ENCODE measurements around the gene IRAK1. TPM values are rescaled to one million over a fixed set of nuclear protein-coding genes. Genes with fewer than 3 reads are reported as not detected.

Gene IRAK1
- total and polyA plus RNA-seq, 9 of the 15 experiments (the other 6 are each of a cell fraction or from before 2014, with no cell fraction given): 11.6 to 261 (median 91.6) TPM

- TF ChIP-seq ZNF140 (CRISPR knock-in tag; IDR thresholded peaks at IDR 0.05): no peak
- TF ChIP-seq MECOM (CRISPR knock-in tag; IDR thresholded peaks at IDR 0.05): peak; percentile 91
- no peak for TF ChIP-seq CSDE1 (IDR thresholded peaks at IDR 0.05)
- TF ChIP-seq, protein P1, sequence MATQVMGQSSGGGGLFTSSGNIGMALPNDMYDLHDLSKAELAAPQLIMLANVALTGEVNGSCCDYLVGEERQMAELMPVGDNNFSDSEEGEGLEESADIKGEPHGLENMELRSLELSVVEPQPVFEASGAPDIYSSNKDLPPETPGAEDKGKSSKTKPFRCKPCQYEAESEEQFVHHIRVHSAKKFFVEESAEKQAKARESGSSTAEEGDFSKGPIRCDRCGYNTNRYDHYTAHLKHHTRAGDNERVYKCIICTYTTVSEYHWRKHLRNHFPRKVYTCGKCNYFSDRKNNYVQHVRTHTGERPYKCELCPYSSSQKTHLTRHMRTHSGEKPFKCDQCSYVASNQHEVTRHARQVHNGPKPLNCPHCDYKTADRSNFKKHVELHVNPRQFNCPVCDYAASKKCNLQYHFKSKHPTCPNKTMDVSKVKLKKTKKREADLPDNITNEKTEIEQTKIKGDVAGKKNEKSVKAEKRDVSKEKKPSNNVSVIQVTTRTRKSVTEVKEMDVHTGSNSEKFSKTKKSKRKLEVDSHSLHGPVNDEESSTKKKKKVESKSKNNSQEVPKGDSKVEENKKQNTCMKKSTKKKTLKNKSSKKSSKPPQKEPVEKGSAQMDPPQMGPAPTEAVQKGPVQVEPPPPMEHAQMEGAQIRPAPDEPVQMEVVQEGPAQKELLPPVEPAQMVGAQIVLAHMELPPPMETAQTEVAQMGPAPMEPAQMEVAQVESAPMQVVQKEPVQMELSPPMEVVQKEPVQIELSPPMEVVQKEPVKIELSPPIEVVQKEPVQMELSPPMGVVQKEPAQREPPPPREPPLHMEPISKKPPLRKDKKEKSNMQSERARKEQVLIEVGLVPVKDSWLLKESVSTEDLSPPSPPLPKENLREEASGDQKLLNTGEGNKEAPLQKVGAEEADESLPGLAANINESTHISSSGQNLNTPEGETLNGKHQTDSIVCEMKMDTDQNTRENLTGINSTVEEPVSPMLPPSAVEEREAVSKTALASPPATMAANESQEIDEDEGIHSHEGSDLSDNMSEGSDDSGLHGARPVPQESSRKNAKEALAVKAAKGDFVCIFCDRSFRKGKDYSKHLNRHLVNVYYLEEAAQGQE (IDR thresholded peaks at IDR 0.05; ENCODE audit: borderline replicate concordance): peak; percentile 57
- TF ChIP-seq, protein P1 (CRISPR knock-in tag; IDR thresholded peaks at IDR 0.05; ENCODE audit: low read depth): 0 out of 2 replicates have a peak, but pooled peaks have one; percentile 53
- TF ChIP-seq, protein P2, sequence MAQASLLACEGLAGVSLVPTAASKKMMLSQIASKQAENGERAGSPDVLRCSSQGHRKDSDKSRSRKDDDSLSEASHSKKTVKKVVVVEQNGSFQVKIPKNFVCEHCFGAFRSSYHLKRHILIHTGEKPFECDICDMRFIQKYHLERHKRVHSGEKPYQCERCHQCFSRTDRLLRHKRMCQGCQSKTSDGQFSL (CRISPR knock-in tag; IDR thresholded peaks at IDR 0.05): no peak
- TF ChIP-seq, protein P2 (tag; IDR thresholded peaks at IDR 0.05): peak in 1 of 2 experiments; percentile 87; a peak in 2 of 4 replicates
- TF ChIP-seq MED1 (CRISPR knock-in tag; IDR thresholded peaks at IDR 0.05; ENCODE audit: borderline replicate concordance): no peak
- TF ChIP-seq ZZZ3 (IDR thresholded peaks at IDR 0.05): no peak
- TF ChIP-seq CBX8 (IDR thresholded peaks at IDR 0.05; ENCODE audit: borderline replicate concordance, extremely low read depth, low read depth, low read length, poor library complexity, severe bottlenecking): no peak
- TF ChIP-seq, protein P3, sequence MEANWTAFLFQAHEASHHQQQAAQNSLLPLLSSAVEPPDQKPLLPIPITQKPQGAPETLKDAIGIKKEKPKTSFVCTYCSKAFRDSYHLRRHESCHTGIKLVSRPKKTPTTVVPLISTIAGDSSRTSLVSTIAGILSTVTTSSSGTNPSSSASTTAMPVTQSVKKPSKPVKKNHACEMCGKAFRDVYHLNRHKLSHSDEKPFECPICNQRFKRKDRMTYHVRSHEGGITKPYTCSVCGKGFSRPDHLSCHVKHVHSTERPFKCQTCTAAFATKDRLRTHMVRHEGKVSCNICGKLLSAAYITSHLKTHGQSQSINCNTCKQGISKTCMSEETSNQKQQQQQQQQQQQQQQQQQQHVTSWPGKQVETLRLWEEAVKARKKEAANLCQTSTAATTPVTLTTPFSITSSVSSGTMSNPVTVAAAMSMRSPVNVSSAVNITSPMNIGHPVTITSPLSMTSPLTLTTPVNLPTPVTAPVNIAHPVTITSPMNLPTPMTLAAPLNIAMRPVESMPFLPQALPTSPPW (CRISPR knock-in tag; IDR thresholded peaks at IDR 0.05): peak; percentile 79
- TF ChIP-seq, protein P4, sequence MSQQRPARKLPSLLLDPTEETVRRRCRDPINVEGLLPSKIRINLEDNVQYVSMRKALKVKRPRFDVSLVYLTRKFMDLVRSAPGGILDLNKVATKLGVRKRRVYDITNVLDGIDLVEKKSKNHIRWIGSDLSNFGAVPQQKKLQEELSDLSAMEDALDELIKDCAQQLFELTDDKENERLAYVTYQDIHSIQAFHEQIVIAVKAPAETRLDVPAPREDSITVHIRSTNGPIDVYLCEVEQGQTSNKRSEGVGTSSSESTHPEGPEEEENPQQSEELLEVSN (IDR thresholded peaks at IDR 0.05; ENCODE audit: borderline replicate concordance in 1 of 2, extremely low read depth in 1 of 2, insufficient read depth in 1 of 2, insufficient read length in 1 of 2, low read depth in 1 of 2, low read length in 1 of 2, poor library complexity in 1 of 2, severe bottlenecking in 1 of 2): no peak
These were observed 17.4 kb downstream of the IRAK1 start (continued) for GRCh38 chrX:154002215-154002719.
